Myometrial cell (primary cell): Measurements from ENCODE around the gene DHX36. TPM values are rescaled to one million over a fixed set of nuclear protein-coding genes. Genes with fewer than 3 reads are reported as not detected.

Source experiments
- total RNA-seq: library from RNA; depleted of rRNA; stranded (reverse); fragments of >200 nt; gene quantifications from 2 replicates; pipeline ENCODE4 v1.2.3, GENCODE V29; 2015

The DHX36 gene
- total RNA-seq: 18.8 and 23.9 TPM in 2 replicates

GRCh38 chr3:154323891-154324738, at the start of gene DHX36:
TSS of gene DHX36 (minus strand) at chr3:154324487. CDS start at chr3:154324416, 71 bp downstream.

Other genes starting within 250 kb of the DHX36 start
- gene ARHGEF26, start 203.1 kb downstream of the DHX36 start, total RNA-seq: 4.1 and 10.1 TPM in 2 replicates
- not detected in 2 replicates for gene GPR149, start 105.7 kb upstream of the DHX36 start, total RNA-seq